SK-N-SH treated with all-trans-retinoic acid at 6 μM for 48 hours (cell line): ENCODE data around the gene GRK6.
"Not testable (repeated sequence)": the region's sequence is repeated elsewhere in the genome, so short reads cannot be mapped to it uniquely, and the experiment has no call there.

Experiments used
- ATAC-seq: fragments of 200-7000 bp; cut with Tn5 transposase; 3 replicates; pipeline ENCODE4 v1.9.1; 2020; ENCODE audit warnings: mild to moderate bottlenecking, moderate library complexity
- ARNTL ChIP-seq: fragments of 450-650 bp; formaldehyde crosslinking; IDR thresholded peaks from 2 replicates; pipeline ENCODE4 v1.5.0; 2020; ENCODE audit warnings: low read depth, mild to moderate bottlenecking, moderate library complexity, borderline replicate concordance
- BACH2 ChIP-seq: fragments of 250-450 bp; sonication (Bioruptor Pico); IDR thresholded peaks from 2 replicates; pipeline ENCODE4 v1.9.0; 2021; ENCODE audit warnings: mild to moderate bottlenecking, borderline replicate concordance
- ESRRG ChIP-seq: fragments of 250-450 bp; sonication (Bioruptor Pico); IDR thresholded peaks from 2 replicates; pipeline ENCODE4 v1.6.1; 2021; ENCODE audit warnings: mild to moderate bottlenecking
- GLIS3 ChIP-seq: fragments of 250-450 bp; sonication (Bioruptor Pico); IDR thresholded peaks from 2 replicates; pipeline ENCODE4 v1.5.0; 2020; ENCODE audit warnings: mild to moderate bottlenecking, moderate library complexity
- ISL1 ChIP-seq: fragments of 250-450 bp; sonication (Bioruptor Pico); IDR thresholded peaks from 2 replicates; pipeline ENCODE4 v2.1.2; 2022; ENCODE audit warnings: mild to moderate bottlenecking, moderate library complexity
- PATZ1 ChIP-seq: fragments of 250-450 bp; sonication (Bioruptor Pico); IDR thresholded peaks from 2 replicates; pipeline ENCODE4 v1.8.0; 2020; ENCODE audit warnings: mild to moderate bottlenecking, moderate library complexity, borderline replicate concordance
- RARB ChIP-seq: fragments of 250-450 bp; sonication (Bioruptor Pico); IDR thresholded peaks from 2 replicates; pipeline ENCODE4 v1.8.0; 2021; ENCODE audit warnings: mild to moderate bottlenecking, moderate library complexity
- TCF4 ChIP-seq: fragments of 250-450 bp; sonication (Bioruptor Pico); IDR thresholded peaks from 2 replicates; pipeline ENCODE4 v1.8.0; 2021; ENCODE audit warnings: mild to moderate bottlenecking, moderate library complexity, borderline replicate concordance
- TOX ChIP-seq: fragments of 250-450 bp; sonication (Bioruptor Pico); IDR thresholded peaks from 2 replicates; pipeline ENCODE4 v1.8.0; 2021; ENCODE audit warnings: mild to moderate bottlenecking, moderate library complexity, borderline replicate concordance
- ZFP3 ChIP-seq: fragments of 250-450 bp; sonication (Bioruptor Pico); IDR thresholded peaks from 2 replicates; pipeline ENCODE4 v1.5.0; 2020; ENCODE audit warnings: mild to moderate bottlenecking, moderate library complexity
- ZFP30 ChIP-seq: fragments of 450-650 bp; formaldehyde crosslinking; IDR thresholded peaks from 2 replicates; pipeline ENCODE4 v1.5.0; 2022; ENCODE audit warnings: mild to moderate bottlenecking, moderate library complexity
- ZNF70 ChIP-seq: fragments of 450-650 bp; formaldehyde crosslinking; IDR thresholded peaks from 2 replicates; pipeline ENCODE4 v1.5.0; 2020; ENCODE audit warnings: mild to moderate bottlenecking, moderate library complexity
- ZNF8 ChIP-seq: fragments of 450-650 bp; formaldehyde crosslinking; IDR thresholded peaks from 2 replicates; pipeline ENCODE4 v1.5.0; 2020; ENCODE audit warnings: mild to moderate bottlenecking, moderate library complexity
- TF ChIP-seq, protein P1 (sequence below): fragments of 250-450 bp; sonication (Bioruptor Pico); IDR thresholded peaks from 2 replicates; pipeline ENCODE4 v1.5.1; 2021; ENCODE audit warnings: mild to moderate bottlenecking, moderate library complexity
- TF ChIP-seq, protein P2 (sequence below): fragments of 250-450 bp; sonication (Bioruptor Pico); IDR thresholded peaks from 2 replicates; pipeline ENCODE4 v1.5.0; 2020; ENCODE audit warnings: mild to moderate bottlenecking, moderate library complexity
- TF ChIP-seq, protein P3 (sequence below): fragments of 250-450 bp; sonication (Bioruptor Pico); IDR thresholded peaks from 2 replicates; pipeline ENCODE4 v1.5.1; 2020; ENCODE audit warnings: low read depth, mild to moderate bottlenecking, moderate library complexity

GRK6 gene

GRCh38 chr5:177419046-177419445, 7.4 kb upstream of the GRK6 start (continued):
- TF ChIP-seq TOX (CRISPR knock-in tag), result no peak
- TF ChIP-seq RARB (CRISPR knock-in tag), result no peak
- no peak for TF ChIP-seq ZFP30 (CRISPR knock-in tag)
- TF ChIP-seq, protein P1, sequence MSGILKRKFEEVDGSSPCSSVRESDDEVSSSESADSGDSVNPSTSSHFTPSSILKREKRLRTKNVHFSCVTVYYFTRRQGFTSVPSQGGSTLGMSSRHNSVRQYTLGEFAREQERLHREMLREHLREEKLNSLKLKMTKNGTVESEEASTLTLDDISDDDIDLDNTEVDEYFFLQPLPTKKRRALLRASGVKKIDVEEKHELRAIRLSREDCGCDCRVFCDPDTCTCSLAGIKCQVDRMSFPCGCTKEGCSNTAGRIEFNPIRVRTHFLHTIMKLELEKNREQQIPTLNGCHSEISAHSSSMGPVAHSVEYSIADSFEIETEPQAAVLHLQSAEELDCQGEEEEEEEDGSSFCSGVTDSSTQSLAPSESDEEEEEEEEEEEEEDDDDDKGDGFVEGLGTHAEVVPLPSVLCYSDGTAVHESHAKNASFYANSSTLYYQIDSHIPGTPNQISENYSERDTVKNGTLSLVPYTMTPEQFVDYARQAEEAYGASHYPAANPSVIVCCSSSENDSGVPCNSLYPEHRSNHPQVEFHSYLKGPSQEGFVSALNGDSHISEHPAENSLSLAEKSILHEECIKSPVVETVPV, result no peak
- no peak for TF ChIP-seq GLIS3

- ATAC-seq, result not testable (repeated sequence)
Observed at GRCh38 chr5:177420472-177420871, 6.0 kb upstream of the GRK6 start.

DNA sequence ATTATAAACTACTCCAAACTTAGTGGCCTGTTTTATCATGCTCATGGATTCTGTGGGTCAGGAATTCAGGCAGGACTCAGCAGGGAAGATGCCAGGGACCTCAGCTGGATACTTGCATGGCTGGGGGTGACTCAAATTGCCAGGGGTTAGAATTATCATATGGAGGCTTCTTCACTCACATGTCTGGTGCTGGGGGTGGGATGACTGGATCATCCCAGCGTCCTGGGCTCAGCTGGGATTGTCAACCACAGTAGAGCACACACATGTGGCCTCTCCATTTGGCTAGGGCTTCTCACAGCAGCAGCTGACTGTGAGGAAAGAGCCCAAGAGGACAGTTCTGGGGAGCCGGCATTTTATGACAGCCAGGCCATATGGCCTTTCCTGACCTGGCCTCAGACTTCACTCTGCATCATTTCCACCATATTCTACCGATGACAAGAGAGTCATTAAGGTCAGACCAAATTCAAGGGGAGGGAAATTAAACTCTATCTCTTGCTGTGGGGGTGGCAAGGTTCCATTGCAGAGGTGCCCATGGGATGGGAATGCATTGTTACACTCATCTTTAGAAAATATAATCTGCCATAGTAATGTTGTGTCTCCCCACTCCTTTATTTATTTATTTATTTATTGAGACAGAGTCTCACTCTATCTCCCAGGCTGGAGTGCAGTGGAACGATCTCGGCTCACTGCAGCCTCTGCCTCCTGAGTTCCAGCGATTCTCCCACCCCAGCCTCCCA, 5.2 kb upstream of the GRK6 start:
- ATAC-seq, result no peak
- TF ChIP-seq GLIS3 (no peak), BACH2 (CRISPR knock-in tag) (no peak), PATZ1 (CRISPR knock-in tag) (no peak)
- TF ChIP-seq, protein P2, sequence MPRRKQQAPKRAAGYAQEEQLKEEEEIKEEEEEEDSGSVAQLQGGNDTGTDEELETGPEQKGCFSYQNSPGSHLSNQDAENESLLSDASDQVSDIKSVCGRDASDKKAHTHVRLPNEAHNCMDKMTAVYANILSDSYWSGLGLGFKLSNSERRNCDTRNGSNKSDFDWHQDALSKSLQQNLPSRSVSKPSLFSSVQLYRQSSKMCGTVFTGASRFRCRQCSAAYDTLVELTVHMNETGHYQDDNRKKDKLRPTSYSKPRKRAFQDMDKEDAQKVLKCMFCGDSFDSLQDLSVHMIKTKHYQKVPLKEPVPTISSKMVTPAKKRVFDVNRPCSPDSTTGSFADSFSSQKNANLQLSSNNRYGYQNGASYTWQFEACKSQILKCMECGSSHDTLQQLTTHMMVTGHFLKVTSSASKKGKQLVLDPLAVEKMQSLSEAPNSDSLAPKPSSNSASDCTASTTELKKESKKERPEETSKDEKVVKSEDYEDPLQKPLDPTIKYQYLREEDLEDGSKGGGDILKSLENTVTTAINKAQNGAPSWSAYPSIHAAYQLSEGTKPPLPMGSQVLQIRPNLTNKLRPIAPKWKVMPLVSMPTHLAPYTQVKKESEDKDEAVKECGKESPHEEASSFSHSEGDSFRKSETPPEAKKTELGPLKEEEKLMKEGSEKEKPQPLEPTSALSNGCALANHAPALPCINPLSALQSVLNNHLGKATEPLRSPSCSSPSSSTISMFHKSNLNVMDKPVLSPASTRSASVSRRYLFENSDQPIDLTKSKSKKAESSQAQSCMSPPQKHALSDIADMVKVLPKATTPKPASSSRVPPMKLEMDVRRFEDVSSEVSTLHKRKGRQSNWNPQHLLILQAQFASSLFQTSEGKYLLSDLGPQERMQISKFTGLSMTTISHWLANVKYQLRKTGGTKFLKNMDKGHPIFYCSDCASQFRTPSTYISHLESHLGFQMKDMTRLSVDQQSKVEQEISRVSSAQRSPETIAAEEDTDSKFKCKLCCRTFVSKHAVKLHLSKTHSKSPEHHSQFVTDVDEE (CRISPR knock-in tag), result no peak

DNA sequence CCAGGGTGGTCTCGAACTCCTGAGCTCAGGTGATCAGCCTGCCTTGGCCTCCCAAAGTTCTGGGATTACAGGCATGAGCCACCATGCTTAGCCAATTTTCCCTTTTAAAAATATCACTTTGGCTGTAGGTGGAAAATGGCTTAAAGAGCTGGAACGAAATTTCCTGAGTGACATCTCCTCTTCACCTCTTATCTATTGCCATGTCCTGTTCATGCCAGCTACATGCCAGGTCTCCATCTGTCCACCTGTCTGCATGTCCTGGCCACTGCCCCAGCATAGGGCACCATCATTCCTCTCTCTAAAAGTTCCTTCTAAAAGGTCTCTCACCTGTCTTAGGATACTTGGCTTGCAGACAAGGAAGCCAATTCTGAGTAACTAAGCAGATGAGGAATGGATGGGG, 2.8 kb upstream of the GRK6 start:
- no peak for ATAC-seq
- TF ChIP-seq ZFP3 (CRISPR knock-in tag) (no peak), ZNF70 (CRISPR knock-in tag) (no peak), GLIS3 (no peak)

- no peak for ATAC-seq
- no peak for TF ChIP-seq ISL1 (CRISPR knock-in tag)
- no peak for TF ChIP-seq TCF4
- TF ChIP-seq, protein P3, sequence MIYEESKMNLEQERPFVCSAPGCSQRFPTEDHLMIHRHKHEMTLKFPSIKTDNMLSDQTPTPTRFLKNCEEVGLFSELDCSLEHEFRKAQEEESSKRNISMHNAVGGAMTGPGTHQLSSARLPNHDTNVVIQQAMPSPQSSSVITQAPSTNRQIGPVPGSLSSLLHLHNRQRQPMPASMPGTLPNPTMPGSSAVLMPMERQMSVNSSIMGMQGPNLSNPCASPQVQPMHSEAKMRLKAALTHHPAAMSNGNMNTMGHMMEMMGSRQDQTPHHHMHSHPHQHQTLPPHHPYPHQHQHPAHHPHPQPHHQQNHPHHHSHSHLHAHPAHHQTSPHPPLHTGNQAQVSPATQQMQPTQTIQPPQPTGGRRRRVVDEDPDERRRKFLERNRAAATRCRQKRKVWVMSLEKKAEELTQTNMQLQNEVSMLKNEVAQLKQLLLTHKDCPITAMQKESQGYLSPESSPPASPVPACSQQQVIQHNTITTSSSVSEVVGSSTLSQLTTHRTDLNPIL (CRISPR knock-in tag), result no peak
- no peak for TF ChIP-seq ARNTL
- TF ChIP-seq ZNF8, result no peak
- TF ChIP-seq ESRRG (CRISPR knock-in tag), result no peak
- TF ChIP-seq RARB (CRISPR knock-in tag), result no peak
- TF ChIP-seq, protein P1, result no peak
Observed at GRCh38 chr5:177425196-177425800, 1.2 kb upstream of the GRK6 start.
